Upper lobe of left lung (tissue), 6 donors: ENCODE data around the gene DDIT3. TPM values are rescaled to one million over a fixed set of nuclear protein-coding genes. Genes with fewer than 3 reads are reported as not detected.

ENCODE experiments used
- ATAC-seq, 2 donors: fragments of 200-7000 bp; cut with Tn5 transposase; one replicate each; pipeline ENCODE4 v1.9.1; 2022; ENCODE audit warnings: mild to moderate bottlenecking in 2 of 2, moderate library complexity in 2 of 2; ENCODE audit not compliant: low FRiP score in 2 of 2
- DNase-seq, 2 donors: peaks; one replicate each; pipeline ENCODE4 v3.0.0-alpha.2; 2019 to 2020
- H3K27ac ChIP-seq, 4 donors: fragments of 200-600 bp; sonication (generic); one replicate each; pipeline ENCODE4 v1.5.1; 2016 to 2019
- H3K27me3 ChIP-seq, 4 donors: fragments of 200-600 bp; sonication (generic); one replicate each; pipeline ENCODE4 v1.5.1; 2017 to 2019
- H3K36me3 ChIP-seq, 4 donors: fragments of 200-600 bp; sonication (generic); one replicate each; pipeline ENCODE4 v1.5.1; 2016 to 2019
- H3K4me1 ChIP-seq, 4 donors: fragments of 200-600 bp; sonication (generic); one replicate each; pipeline ENCODE4 v1.5.1; 2018 to 2019
- H3K4me3 ChIP-seq, 4 donors: fragments of 200-600 bp; sonication (generic); one replicate each; pipeline ENCODE4 v1.5.1; 2017 to 2019; ENCODE audit warnings: mild to moderate bottlenecking in 2 of 4, moderate library complexity in 1 of 4
- H3K9me3 ChIP-seq, 4 donors: fragments of 200-600 bp; sonication (generic); one replicate each; pipeline ENCODE4 v1.5.1; 2018 to 2019
- CTCF ChIP-seq, 6 experiments: fragments of 450-650 bp in 4 of 6; fragments of 200-600 bp in 2 of 6; sonication (generic) in 2 of 6; IDR thresholded peaks; one replicate each; pipeline ENCODE4 v1.5.1; 2016 to 2019; ENCODE audit warnings: antibody characterized with exemption in 6 of 6
- EP300 ChIP-seq, 4 donors: sonication (generic); formaldehyde crosslinking; IDR thresholded peaks; one replicate each; pipeline ENCODE4 v1.5.1; 2017; ENCODE audit warnings: antibody characterized with exemption in 4 of 4, control low read depth in 2 of 4
- POLR2A ChIP-seq, 4 donors: fragments of 450-650 bp; IDR thresholded peaks; one replicate each; pipeline ENCODE4 v1.5.1; 2016 to 2017; ENCODE audit warnings: antibody characterized with exemption in 4 of 4, mild to moderate bottlenecking in 2 of 4
- POLR2AphosphoS5 ChIP-seq, 2 donors: sonication (generic); formaldehyde crosslinking; IDR thresholded peaks; one replicate each; pipeline ENCODE4 v1.5.1; 2017; ENCODE audit warnings: antibody characterized with exemption in 2 of 2
- WGBS, 2 donors: methylation state at CpG; one replicate each; pipeline ENCODE4 v1.1.5; 2017 to 2018; 5-methylcytosine and 5-hydroxymethylcytosine counted together
- total RNA-seq, 6 donors: library from RNA; depleted of rRNA in 4 of 6; stranded (reverse); fragments of >200 nt in 4 of 6; gene quantifications; one replicate each; pipeline versions ENCODE4 v1.1.0 to v1.2.1, GENCODE V29; 2016 to 2021
- donor health status: DM: no; HTN: no; CAD: no; lungs with moderate emphysema.
- donor health status: DM: no; HTN: yes; CAD: no; lungs with severe emphysema.

DDIT3 gene
- total RNA-seq, 6 donors from 2014 or later, result 26.1 to 45.1 (median 33.1) TPM

- TF ChIP-seq POLR2AphosphoS5 (IDR thresholded peaks at IDR 0.05) (no peak), EP300 (IDR thresholded peaks at IDR 0.05) (no peak), CTCF (IDR thresholded peaks at IDR 0.05) (no peak), POLR2A (IDR thresholded peaks at IDR 0.05) (no peak)
- H3K4me1 ChIP-seq, result no peaks in the 10 kb centered on the region
- H3K27me3 ChIP-seq, result no peaks in the 10 kb centered on the region
- ATAC-seq, result no peak
- H3K9me3 ChIP-seq, result no peaks in the 10 kb centered on the region
- no peak overlapping the region for H3K4me3 ChIP-seq
- no peaks in the 10 kb centered on the region for H3K36me3 ChIP-seq
- no peak overlapping the region for H3K27ac ChIP-seq
- WGBS, 2 donors, result 93 to 96% methylated on average over 2 of the region's 2 CpGs
- no peak for DNase-seq
Observed at GRCh38 chr12:57560516-57560915, 40.2 kb upstream of the DDIT3 start.

GRCh38 chr12:57558864-57559263 is 38.5 kb upstream of the DDIT3 start:
- H3K4me3 ChIP-seq, result no peak overlapping the region
- H3K9me3 ChIP-seq, result no peaks in the 10 kb centered on the region
- no peaks in the 10 kb centered on the region for H3K4me1 ChIP-seq
- no peak for ATAC-seq
- TF ChIP-seq POLR2A (IDR thresholded peaks at IDR 0.05) (no peak), CTCF (IDR thresholded peaks at IDR 0.05) (no peak), EP300 (IDR thresholded peaks at IDR 0.05) (no peak), POLR2AphosphoS5 (IDR thresholded peaks at IDR 0.05) (no peak)
- WGBS, 2 donors, result 84 to 85% methylated on average over 4 of the region's 4 CpGs
- no peak for DNase-seq
- H3K36me3 ChIP-seq, result no peaks in the 10 kb centered on the region
- no peak overlapping the region for H3K27ac ChIP-seq
- no peaks in the 10 kb centered on the region for H3K27me3 ChIP-seq

- ATAC-seq (no peak), DNase-seq (no peak)
- TF ChIP-seq POLR2A (IDR thresholded peaks at IDR 0.05), result no peak
- TF ChIP-seq CTCF (IDR thresholded peaks at IDR 0.05), result no peak
- TF ChIP-seq EP300 (IDR thresholded peaks at IDR 0.05), result no peak
- TF ChIP-seq POLR2AphosphoS5 (IDR thresholded peaks at IDR 0.05), result no peak
- Histone ChIP-seq H3K27ac (no peak overlapping the region), H3K36me3 (no peaks in the 10 kb centered on the region), H3K4me1 (peaks cover 4 to 8% (median 5%) of the 10 kb centered on the region in 4 donors), H3K4me3 (no peak overlapping the region), H3K27me3 (peaks cover 0 to 9% (median 4%) of the 10 kb centered on the region in 4 donors), H3K9me3 (no peaks in the 10 kb centered on the region)
- 93 to 100% methylated on average over 1 of the region's 1 CpG for WGBS, 2 donors
Observed at GRCh38 chr12:57554897-57555296, 34.6 kb upstream of the DDIT3 start.

- Histone ChIP-seq H3K27ac (no peak overlapping the region), H3K9me3 (no peaks in the 10 kb centered on the region), H3K36me3 (no peaks in the 10 kb centered on the region), H3K4me3 (no peak overlapping the region), H3K27me3 (peaks cover 0 to 13% (median 8%) of the 10 kb centered on the region in 4 donors), H3K4me1 (peaks cover 7 to 12% (median 9%) of the 10 kb centered on the region in 4 donors)
- no peak for DNase-seq
- ATAC-seq, result no peak
- TF ChIP-seq EP300 (IDR thresholded peaks at IDR 0.05) (no peak), POLR2A (IDR thresholded peaks at IDR 0.05) (no peak), CTCF (IDR thresholded peaks at IDR 0.05) (no peak), POLR2AphosphoS5 (IDR thresholded peaks at IDR 0.05) (no peak)
- 86 to 90% methylated on average over 2 of the region's 2 CpGs for WGBS, 2 donors
Observed at GRCh38 chr12:57554453-57554852, 34.1 kb upstream of the DDIT3 start.
